Motor neuron (in vitro differentiated cells): ENCODE data around the gene GALP. TPM values are rescaled to one million over a fixed set of nuclear protein-coding genes. Genes with fewer than 3 reads are reported as not detected.

Source experiments
- ATAC-seq, 8 experiments: fragments of 200-7000 bp; cut with Tn5 transposase; replicated peaks in 6 of 8; 2 replicates each; pipeline ENCODE4 v1.8.0; 2021; ENCODE audit warnings: mild to moderate bottlenecking in 8 of 8, moderate library complexity in 8 of 8
- H3K27ac ChIP-seq, 2 donors: fragments of 250-450 bp; sonication (Bioruptor Pico); 2 replicates each; pipeline ENCODE4 v1.9.0; 2021; ENCODE audit warnings: antibody characterized with exemption in 2 of 2, mild to moderate bottlenecking in 2 of 2, moderate library complexity in 1 of 2
- H3K4me1 ChIP-seq, 2 donors: fragments of 250-450 bp; sonication (Bioruptor Pico); replicated peaks in 1 of 2; 2 replicates each; pipeline ENCODE4 v1.6.1; 2021; ENCODE audit warnings: antibody characterized with exemption in 2 of 2, mild to moderate bottlenecking in 2 of 2, moderate library complexity in 1 of 2
- H3K4me3 ChIP-seq, 5 donors: fragments of 250-450 bp; sonication (Bioruptor Pico); 2 replicates each; pipeline ENCODE4 v1.9.0; 2021; ENCODE audit warnings: antibody characterized with exemption in 5 of 5, mild to moderate bottlenecking in 5 of 5, moderate library complexity in 4 of 5
- WGBS, 10 experiments: fragments of 450-650 bp; shearing (Covaris generic); methylation state at CpG; one replicate each; pipeline ENCODE4 v1.0.0; 2022; 5-methylcytosine and 5-hydroxymethylcytosine counted together
- in situ Hi-C, 9 experiments: fragments of 400-800 bp; cut with MboI; loops; one replicate each; pipeline ENCODE4 v1.15.0; 2021; ENCODE audit warnings: low sequenced_read_pairs in 9 of 9, low pct_unique_long_range_greater_than_20kb in 2 of 9; ENCODE audit not compliant: unreplicated experiment in 9 of 9
- total RNA-seq, 8 experiments: library from RNA; unstranded; fragments of 300-600 nt; gene quantifications; 2 replicates each; pipeline versions ENCODE4 v1.2.3 to v1.2.4, GENCODE V29; 2022

Gene GALP
- total RNA-seq, 8 experiments from 2014 or later = 0.29 TPM; not detected in 7

DNA sequence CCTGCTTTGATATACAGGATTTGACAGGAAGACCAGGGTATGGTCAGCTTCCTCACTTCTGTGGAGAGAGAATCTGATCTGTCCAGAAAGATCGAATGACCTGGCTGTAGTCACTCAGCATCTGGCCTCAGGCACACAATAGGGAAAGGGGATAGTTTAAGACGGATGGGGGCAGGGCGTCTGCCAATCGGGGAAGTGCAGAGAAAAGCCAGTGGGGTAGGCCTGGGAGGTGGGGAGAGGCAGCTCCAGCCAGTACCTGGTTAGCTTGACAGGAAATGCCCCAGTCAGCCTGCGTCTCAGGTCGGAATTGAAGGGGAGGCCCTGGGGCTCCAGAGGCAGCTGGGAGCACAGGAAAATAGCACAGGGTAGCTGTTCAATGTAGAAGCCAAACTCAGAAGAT, 22.3 kb upstream of the GALP start:
- H3K4me1 ChIP-seq = no peaks in the 10 kb centered on the region
- H3K4me3 ChIP-seq = no peak overlapping the region
- peak in 1 of 8 experiments; percentile 18 for ATAC-seq
- in situ Hi-C loops = no loop called here
- no peak overlapping the region for H3K27ac ChIP-seq
- 10 to 60% (median 47%) methylated on average over 1 to 5 of the region's 6 CpGs; no CpG with 5 or more reads in 4 of the 10 experiments for WGBS, 10 experiments

DNA sequence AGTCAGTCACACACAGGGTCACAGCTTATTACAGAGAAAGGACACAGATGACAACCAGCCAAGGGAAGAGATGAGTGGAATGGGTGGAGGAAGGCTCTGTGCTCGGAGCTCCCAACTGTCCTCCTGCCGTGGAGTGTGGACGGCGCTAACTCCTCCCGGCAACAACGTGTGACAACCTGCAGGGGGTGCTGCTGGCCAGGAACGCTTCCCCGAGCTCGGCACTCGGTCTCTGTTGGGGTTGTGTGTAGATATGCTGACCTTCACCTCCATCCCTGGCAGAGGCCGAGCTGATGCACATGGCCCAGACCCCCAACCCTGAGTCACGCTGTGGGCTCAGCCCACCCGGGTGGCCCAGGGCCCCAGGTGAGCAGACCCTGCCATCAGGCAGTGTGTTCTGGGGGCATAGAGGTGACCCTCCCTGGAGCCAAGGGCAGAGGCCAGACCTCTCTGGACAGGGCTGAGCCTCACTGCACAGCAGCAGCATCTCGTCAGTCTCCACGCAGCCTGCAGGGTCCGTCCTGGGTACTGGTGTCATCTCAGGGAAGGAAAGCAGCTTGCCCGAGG, 20.6 kb upstream of the GALP start:
- in situ Hi-C loops = no loop called here
- Histone ChIP-seq H3K27ac (no peak overlapping the region), H3K4me1 (no peaks in the 10 kb centered on the region), H3K4me3 (no peak overlapping the region)
- ATAC-seq = peak in 3 of 8 experiments; percentile 46 to 66 (median 54)
- WGBS, 10 experiments = 35 to 84% (median 62%) methylated on average over 3 to 5 of the region's 17 CpGs; no CpG with 5 or more reads in 7 of the 10 experiments

DNA sequence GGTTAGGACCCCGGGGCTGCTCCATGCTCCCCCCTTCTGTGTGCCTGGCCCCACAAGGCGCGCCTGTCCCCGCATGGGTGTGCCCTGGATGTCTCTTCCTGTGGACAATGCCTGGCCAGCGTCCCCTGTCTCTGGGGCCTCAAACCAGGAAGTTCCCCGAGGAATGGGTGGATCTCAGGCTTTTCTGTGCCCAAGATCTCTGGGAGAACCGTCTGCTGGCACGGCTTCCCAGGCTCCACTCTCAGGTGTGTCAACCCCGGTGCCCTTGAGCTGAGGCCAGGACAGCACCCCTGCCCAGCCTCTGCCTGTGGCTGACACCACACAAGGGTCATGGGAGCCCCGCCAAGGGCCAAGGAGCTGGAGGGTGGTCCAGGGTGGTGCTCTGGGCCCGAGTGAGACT, 19.0 kb upstream of the GALP start:
- no peaks in the 10 kb centered on the region for H3K4me1 ChIP-seq

DNA sequence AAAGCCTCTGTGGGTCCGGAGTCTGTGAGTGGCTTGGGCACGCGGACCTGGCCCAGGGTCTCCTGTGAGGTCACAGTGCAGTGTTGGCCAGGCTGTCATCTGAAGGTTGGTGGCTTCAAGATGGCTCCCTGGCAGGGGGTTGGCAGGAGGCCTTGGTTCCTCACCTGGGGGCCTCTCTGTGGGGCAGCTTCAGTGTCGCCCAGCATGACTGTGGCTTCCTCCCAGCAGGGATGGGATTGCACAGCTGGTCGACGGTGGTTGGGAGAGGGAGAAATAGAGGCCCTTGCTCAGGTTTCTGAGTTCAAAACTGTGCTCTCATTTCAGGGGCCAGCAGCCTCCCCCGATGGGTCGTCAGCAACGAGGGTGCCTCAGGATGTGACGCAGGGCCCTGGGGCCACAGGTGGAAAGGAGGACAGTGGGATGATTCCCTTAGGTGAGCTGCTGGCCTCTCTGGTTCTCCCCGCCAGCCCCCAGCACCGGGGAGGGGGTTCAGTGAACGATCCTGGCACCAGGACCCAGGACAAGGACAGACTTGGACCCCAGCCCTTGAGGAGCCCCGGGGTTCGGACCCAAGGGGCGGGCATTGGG, 17.5 kb upstream of the GALP start:
- Histone ChIP-seq H3K4me1 (no peaks in the 10 kb centered on the region), H3K4me3 (no peak overlapping the region), H3K27ac (no peak overlapping the region)
- in situ Hi-C loops = no loop called here
- 69 to 100% (median 92%) methylated on average over 1 to 7 of the region's 16 CpGs; no CpG with 5 or more reads in 3 of the 10 experiments for WGBS, 10 experiments
- no peak for ATAC-seq

More for the DNA sequence above, 19.0 kb upstream of the GALP start:
- ATAC-seq = no peak
- H3K4me3 ChIP-seq = no peak overlapping the region
- in situ Hi-C loops = no loop called here
- no peak overlapping the region for H3K27ac ChIP-seq
- WGBS, 10 experiments = 89 to 100% (median 100%) methylated on average over 1 to 5 of the region's 11 CpGs; no CpG with 5 or more reads in 3 of the 10 experiments

DNA sequence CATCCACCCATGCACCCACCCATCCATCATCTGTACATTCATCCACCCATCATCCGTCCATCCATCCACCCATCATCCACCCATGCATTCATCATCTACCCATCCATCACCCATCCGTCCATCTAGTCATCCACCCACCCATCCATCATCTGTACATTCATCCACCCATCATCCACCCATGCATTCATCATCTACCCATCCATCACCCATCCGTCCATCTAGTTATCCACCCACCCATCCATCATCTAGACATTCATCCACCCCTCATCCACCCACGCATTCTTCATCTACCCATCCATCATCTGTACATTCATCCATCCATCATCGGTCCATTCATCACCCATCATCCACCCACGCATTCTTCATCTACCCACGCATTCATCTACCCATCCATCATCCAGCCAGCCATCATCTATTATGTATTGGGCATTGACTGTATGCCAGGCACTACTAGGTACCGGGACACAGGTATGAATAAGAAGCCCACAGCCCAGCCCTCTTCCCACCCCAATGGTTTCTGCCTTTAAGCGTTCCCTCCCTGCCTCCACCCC, 16.7 kb upstream of the GALP start:
- 5 to 100% (median 69%) methylated on average over 1 to 8 of the region's 9 CpGs; no CpG with 5 or more reads in 3 of the 10 experiments for WGBS, 10 experiments
- Histone ChIP-seq H3K4me1 (no peaks in the 10 kb centered on the region), H3K4me3 (no peak overlapping the region), H3K27ac (no peak overlapping the region)
- peak in 5 of 8 experiments; percentile 36 to 78 (median 57) for ATAC-seq
- in situ Hi-C loops = no loop called here

DNA sequence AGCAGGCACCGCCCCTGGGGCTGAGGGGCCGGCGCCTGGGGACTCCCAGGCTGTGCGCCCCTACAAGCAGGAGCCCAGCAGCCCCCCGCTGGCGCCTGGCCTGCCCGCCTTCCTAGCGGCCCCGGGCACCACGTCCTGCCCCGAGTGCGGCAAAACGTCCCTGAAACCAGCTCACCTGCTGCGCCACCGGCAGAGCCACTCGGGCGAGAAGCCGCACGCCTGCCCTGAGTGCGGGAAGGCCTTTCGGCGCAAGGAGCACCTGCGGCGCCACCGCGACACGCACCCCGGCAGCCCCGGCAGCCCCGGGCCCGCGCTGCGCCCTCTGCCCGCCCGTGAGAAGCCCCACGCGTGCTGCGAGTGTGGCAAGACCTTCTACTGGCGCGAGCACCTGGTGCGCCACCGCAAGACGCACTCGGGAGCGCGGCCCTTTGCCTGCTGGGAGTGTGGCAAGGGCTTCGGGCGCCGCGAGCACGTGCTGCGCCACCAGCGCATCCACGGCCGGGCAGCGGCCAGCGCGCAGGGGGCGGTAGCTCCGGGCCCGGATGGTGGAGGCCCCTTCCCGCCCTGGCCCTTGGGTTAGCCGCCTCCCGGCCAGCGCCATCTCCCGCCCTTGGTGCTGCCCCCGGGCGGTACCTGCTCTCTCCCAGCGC, 16.1 kb upstream of the GALP start:
- no peak for ATAC-seq
- Histone ChIP-seq H3K4me3 (no peak overlapping the region), H3K27ac (no peak overlapping the region), H3K4me1 (no peaks in the 10 kb centered on the region)
- WGBS, 10 experiments = 83 to 100% (median 100%) methylated on average over 1 to 6 of the region's 69 CpGs; no CpG with 5 or more reads in 5 of the 10 experiments
- in situ Hi-C loops = loop anchor here in 1 of 9 experiments (10.0 kb wide), 1 partner anchor 85 kb away; no protein-coding TSS in a partner anchor

DNA sequence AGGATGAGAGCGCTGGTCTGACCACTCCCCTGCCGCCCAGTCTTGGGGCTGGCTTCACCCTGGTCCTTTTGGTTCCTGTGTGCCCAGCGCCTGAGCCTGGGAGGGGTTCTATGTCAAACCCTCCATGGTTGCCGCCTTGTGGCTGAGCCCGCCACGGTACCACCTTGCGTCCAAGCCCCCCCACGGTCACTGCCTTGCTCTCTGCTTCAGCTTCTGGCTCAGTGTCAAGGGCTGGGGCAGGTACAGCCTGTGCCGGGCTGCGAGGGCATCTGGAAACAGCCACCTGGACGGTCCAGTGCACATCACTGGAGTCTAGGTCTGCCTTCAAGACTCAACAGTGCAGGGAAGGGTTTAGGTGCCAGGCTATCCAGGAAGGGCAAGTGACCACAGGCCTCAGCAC, 14.3 kb upstream of the GALP start:
- Histone ChIP-seq H3K4me1 (no peaks in the 10 kb centered on the region), H3K27ac (no peak overlapping the region), H3K4me3 (no peak overlapping the region)
- WGBS, 10 experiments = 80 to 90% (median 90%) methylated on average over 2 to 7 of the region's 11 CpGs; no CpG with 5 or more reads in 7 of the 10 experiments
- in situ Hi-C loops = loop anchor here in 1 of 9 experiments (10.0 kb wide), 1 partner anchor 87 kb away; no protein-coding TSS in a partner anchor
- ATAC-seq = no peak

DNA sequence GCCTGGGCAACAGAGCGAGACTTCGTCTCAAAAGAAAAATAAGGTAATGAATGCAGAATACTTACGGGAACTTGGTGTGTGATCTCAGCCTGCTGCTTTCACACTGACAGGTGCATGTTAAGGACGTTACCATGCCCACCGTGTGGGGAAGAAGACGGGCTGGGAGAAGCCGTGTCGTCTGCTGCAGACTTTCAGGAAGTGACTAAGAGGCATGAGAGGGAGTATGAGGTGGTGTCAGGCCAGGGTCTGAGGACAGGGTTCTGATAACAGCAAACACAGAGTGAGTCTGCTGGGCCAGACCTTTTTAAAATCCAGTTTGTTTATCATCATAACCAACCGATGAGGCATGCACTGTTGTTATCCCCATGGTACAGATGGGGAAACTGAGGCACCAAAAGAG, 13.6 kb upstream of the GALP start:
- in situ Hi-C loops = loop anchor here in 1 of 9 experiments (10.0 kb wide), 1 partner anchor 87 kb away; no protein-coding TSS in a partner anchor
- H3K4me1 ChIP-seq = no peaks in the 10 kb centered on the region
- 44 to 100% (median 80%) methylated on average over 1 to 8 of the region's 9 CpGs; no CpG with 5 or more reads in 3 of the 10 experiments for WGBS, 10 experiments
- ATAC-seq = no peak
- no peak overlapping the region for H3K27ac ChIP-seq
- no peak overlapping the region for H3K4me3 ChIP-seq

DNA sequence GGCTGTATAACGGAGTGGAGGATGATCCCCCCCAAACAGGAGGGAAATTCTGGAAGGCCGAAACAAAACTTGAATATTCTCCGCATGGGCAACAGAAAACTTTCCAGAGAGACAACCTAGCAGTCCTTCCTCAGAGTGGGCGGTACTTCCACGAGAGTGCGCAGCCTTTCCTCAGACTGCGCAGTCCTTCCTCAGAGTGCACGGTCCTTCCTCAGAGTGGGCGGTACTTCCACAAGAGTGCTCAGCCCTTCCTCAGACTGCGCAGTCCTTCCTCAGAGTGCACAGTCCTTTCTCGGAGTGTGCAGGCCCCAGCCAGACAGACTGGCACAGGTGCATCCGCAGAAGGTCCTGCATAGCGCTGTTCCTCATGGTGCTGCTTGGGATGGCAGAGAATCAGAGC, 12.7 kb upstream of the GALP start:
- no peaks in the 10 kb centered on the region for H3K4me1 ChIP-seq
- 69 to 100% (median 100%) methylated on average over 1 to 11 of the region's 13 CpGs; no CpG with 5 or more reads in 3 of the 10 experiments for WGBS, 10 experiments
- H3K27ac ChIP-seq = no peak overlapping the region
- ATAC-seq = no peak
- H3K4me3 ChIP-seq = no peak overlapping the region
- in situ Hi-C loops = loop anchor here in 1 of 9 experiments (10.0 kb wide), 1 partner anchor 88 kb away; no protein-coding TSS in a partner anchor

DNA sequence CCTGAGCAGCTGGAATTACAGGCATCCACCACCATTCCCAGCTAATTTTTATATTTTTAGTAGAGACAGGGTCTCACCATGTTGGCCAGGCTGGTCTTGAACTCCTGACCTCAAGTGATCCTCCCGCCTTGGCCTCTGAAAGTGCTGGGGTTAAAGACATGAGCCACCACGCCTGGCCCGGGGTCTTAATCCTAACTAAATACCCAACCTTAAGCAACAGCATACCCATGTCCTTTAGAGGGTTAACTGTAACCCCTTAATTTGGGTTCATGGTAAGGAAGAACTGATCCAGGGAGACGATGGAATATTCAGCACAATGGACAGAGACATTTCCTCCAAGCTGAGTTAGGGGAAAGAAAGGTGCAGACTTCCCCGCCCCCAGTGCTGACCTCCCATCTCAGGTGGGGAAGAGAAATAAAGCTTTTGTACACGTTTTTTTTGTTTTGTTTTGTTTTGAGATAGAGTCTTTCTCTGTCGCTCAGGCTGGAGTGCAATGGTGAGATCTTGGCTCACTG, 8.7 kb upstream of the GALP start:
- in situ Hi-C loops = loop anchor here in 1 of 9 experiments (10.0 kb wide), 1 partner anchor 92 kb away; no protein-coding TSS in a partner anchor
- Histone ChIP-seq H3K27ac (no peak overlapping the region), H3K4me1 (no peaks in the 10 kb centered on the region), H3K4me3 (no peak overlapping the region)
- whole genome bisulfite sequencing, 10 experiments = 23 to 49% (median 30%) methylated on average over 2 to 6 of the region's 7 CpGs; no CpG with 5 or more reads in 2 of the 10 experiments
- ATAC-seq = no peak

DNA sequence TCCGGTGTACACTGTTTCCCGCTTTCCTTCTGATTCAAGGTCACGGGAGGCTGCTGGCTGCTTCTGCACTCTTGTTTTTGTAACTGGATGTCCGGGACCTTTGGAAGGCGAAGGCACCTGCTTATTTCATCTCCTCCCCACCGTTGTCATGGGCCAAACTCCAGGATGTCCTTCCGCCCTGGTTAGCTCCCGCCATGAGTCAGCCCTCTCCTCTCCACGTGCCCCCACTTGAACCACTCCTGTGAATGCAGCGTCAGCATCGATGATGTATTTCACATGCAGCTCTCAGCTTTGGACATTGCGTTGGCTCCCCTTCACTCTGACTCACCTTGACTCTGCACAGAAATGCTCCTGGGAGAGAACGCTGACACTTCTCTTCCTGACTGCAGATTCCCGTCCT, 5.5 kb upstream of the GALP start:
- H3K27ac ChIP-seq = no peak overlapping the region
- no peaks in the 10 kb centered on the region for H3K4me1 ChIP-seq
- ATAC-seq = peak in 5 of 8 experiments; percentile 66 to 93 (median 90)
- no peak overlapping the region for H3K4me3 ChIP-seq
- in situ Hi-C loops = no loop called here
- 72 to 81% (median 79%) methylated on average over 2 to 12 of the region's 14 CpGs; no CpG with 5 or more reads in 3 of the 10 experiments for WGBS, 10 experiments

DNA sequence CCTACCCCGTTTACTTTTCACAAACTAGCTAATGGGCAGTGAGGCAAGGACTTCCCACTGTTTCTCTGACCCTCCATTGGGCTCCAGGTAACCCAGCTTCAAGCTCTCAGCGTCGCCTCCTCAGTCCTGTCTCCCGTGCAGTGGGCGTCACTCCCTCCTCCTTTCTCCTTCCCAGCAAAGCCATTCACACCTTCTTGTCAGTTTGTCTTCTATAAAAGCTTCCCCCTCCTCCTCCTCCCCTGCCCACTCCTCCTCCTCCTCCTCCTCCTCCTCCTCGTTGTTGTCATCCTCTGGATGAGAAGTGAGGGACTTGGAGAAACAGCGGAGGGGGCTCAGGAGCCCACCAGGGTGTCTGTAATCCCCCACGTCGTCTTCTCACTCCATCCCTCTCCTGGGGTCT, 1.7 kb upstream of the GALP start:
- no peak for ATAC-seq
- H3K4me1 ChIP-seq = peaks cover 0 to 4% of the 10 kb centered on the region in 2 donors
- no peak overlapping the region for H3K4me3 ChIP-seq
- in situ Hi-C loops = no loop called here
- H3K27ac ChIP-seq = no peak overlapping the region
- 0 to 60% (median 28%) methylated on average over 1 to 3 of the region's 9 CpGs; no CpG with 5 or more reads in 6 of the 10 experiments for WGBS, 10 experiments
